OCI-LY3 (cell line): ENCODE data around the gene TUBB8.
"Not testable (repeated sequence)": the region's sequence is repeated elsewhere in the genome, so short reads cannot be mapped to it uniquely, and the experiment has no call there.

Experiments used
- H2AFZ ChIP-seq: fragments of 200-600, 300-600 bp; shearing (Covaris generic); 2 replicates; pipeline ENCODE4 v1.6.0; 2014; ENCODE audit warnings: antibody characterized with exemption, low read depth, low read length
- H3K27ac ChIP-seq: fragments of 200-600, 300-600 bp; sonication (generic); 2 replicates; pipeline ENCODE4 v1.5.1; 2014; ENCODE audit warnings: mild to moderate bottlenecking, low read length, moderate library complexity, mixed read lengths
- H3K27me3 ChIP-seq: fragments of 200-600, 300-600 bp; sonication (generic); 2 replicates; pipeline ENCODE4 v1.6.1; 2014; ENCODE audit warnings: low read depth, low read length, mixed read lengths
- H3K36me3 ChIP-seq: fragments of 200-600, 300-600 bp; sonication (generic); replicated peaks from 2 replicates; pipeline ENCODE3; 2014; ENCODE audit warnings: low read depth, low read length, mixed read lengths
- H3K4me1 ChIP-seq: fragments of 300-600, 200-600 bp; sonication (generic); 2 replicates; pipeline ENCODE4 v1.6.1; 2014; ENCODE audit warnings: low read length, mixed read lengths
- H3K4me2 ChIP-seq: fragments of 200-600, 300-600 bp; sonication (generic); 2 replicates; pipeline ENCODE4 v1.6.1; 2014; ENCODE audit warnings: low read length, mixed read lengths
- H3K4me3 ChIP-seq: fragments of 300-600, 200-600 bp; sonication (generic); 2 replicates; pipeline ENCODE4 v1.5.1; 2014; ENCODE audit warnings: antibody characterized with exemption, mild to moderate bottlenecking, low read length, moderate library complexity
- H3K79me2 ChIP-seq: fragments of 300-600, 200-600 bp; shearing (Covaris generic); 2 replicates; pipeline ENCODE4 v1.6.1; 2014; ENCODE audit warnings: mild to moderate bottlenecking, low read length, mixed read lengths
- H3K9ac ChIP-seq: fragments of 300-600, 200-600 bp; shearing (Covaris generic); 2 replicates; pipeline ENCODE4 v1.6.0; 2014; ENCODE audit warnings: mild to moderate bottlenecking, low read length, moderate library complexity
- H3K9me3 ChIP-seq: fragments of 200-600, 300-600 bp; shearing (Covaris generic); 2 replicates; pipeline ENCODE4 v1.6.1; 2014; ENCODE audit warnings: low read length, mixed read lengths; ENCODE audit not compliant: insufficient read depth
- H4K20me1 ChIP-seq: fragments of 200-600, 300-600 bp; sonication (generic); 2 replicates; pipeline ENCODE4 v1.6.1; 2016; ENCODE audit warnings: low read length, mixed read lengths; ENCODE audit not compliant: insufficient read depth
- CTCF ChIP-seq: fragments of 200-600, 300-600 bp; sonication (generic); IDR thresholded peaks from 2 replicates; pipeline ENCODE4 v1.5.1; 2014; ENCODE audit warnings: antibody characterized with exemption, low read length, low read depth
- EZH2phosphoT487 ChIP-seq: fragments of 200-600 bp; shearing (Covaris generic); IDR thresholded peaks from 2 replicates; pipeline ENCODE4 v1.6.1; 2018; ENCODE audit warnings: antibody characterized with exemption, mixed run types, low read depth

TUBB8 gene

GRCh38 chr10:78556-78955 is 29.5 kb upstream of the TUBB8 start:
- Histone ChIP-seq H3K4me3 (no peak overlapping the region), H3K9me3 (no peaks in the 10 kb centered on the region), H3K9ac (no peak overlapping the region), H3K27me3 (no peaks in the 10 kb centered on the region), H3K4me1 (no peaks in the 10 kb centered on the region), H3K27ac (no peak overlapping the region), H3K4me2 (no peak overlapping the region), H4K20me1 (no peaks in the 10 kb centered on the region), H3K36me3 (no peaks in the 10 kb centered on the region), H3K79me2 (no peaks in the 10 kb centered on the region), H2AFZ (no peak overlapping the region)
- TF ChIP-seq EZH2phosphoT487 (no peak), CTCF (no peak)

GRCh38 chr10:74266-74621 is 25.1 kb upstream of the TUBB8 start:
- H3K36me3 ChIP-seq, H3K9me3 ChIP-seq, H4K20me1 ChIP-seq, H3K79me2 ChIP-seq, H3K4me3 ChIP-seq, H3K27me3 ChIP-seq, H3K27ac ChIP-seq, H2AFZ ChIP-seq, H3K4me1 ChIP-seq, H3K9ac ChIP-seq, H3K4me2 ChIP-seq: not testable (repeated sequence)

GRCh38 chr10:73543-74265 is 24.6 kb upstream of the TUBB8 start:
- not testable (repeated sequence) for H4K20me1 ChIP-seq, H3K4me1 ChIP-seq, H3K9me3 ChIP-seq, H3K4me2 ChIP-seq, H3K79me2 ChIP-seq, H2AFZ ChIP-seq, H3K27me3 ChIP-seq, H3K27ac ChIP-seq, H3K9ac ChIP-seq, H3K4me3 ChIP-seq, H3K36me3 ChIP-seq

GRCh38 chr10:68156-68555 is 19.1 kb upstream of the TUBB8 start:
- H3K4me2 ChIP-seq, H3K79me2 ChIP-seq, H3K4me3 ChIP-seq, H3K27me3 ChIP-seq, H3K27ac ChIP-seq, H3K9me3 ChIP-seq, H3K36me3 ChIP-seq, H3K9ac ChIP-seq, H3K4me1 ChIP-seq, H4K20me1 ChIP-seq, H2AFZ ChIP-seq: not testable (repeated sequence)

- H3K4me3 ChIP-seq, H3K36me3 ChIP-seq, H3K27me3 ChIP-seq, H3K27ac ChIP-seq, H4K20me1 ChIP-seq, H3K9ac ChIP-seq, H3K4me1 ChIP-seq, H2AFZ ChIP-seq, H3K4me2 ChIP-seq, H3K9me3 ChIP-seq, H3K79me2 ChIP-seq: not testable (repeated sequence)
Observed at GRCh38 chr10:49926-50325, 830 bp upstream of the TUBB8 start.

GRCh38 chr10:47864-48263 is 1.2 kb downstream of the TUBB8 start:
- H3K36me3 ChIP-seq, H3K9me3 ChIP-seq, H3K4me2 ChIP-seq, H3K27me3 ChIP-seq, H2AFZ ChIP-seq, H3K79me2 ChIP-seq, H3K4me1 ChIP-seq, H3K9ac ChIP-seq, H4K20me1 ChIP-seq, H3K4me3 ChIP-seq, H3K27ac ChIP-seq: not testable (repeated sequence)

GRCh38 chr10:13315-13635 is 35.8 kb downstream of the TUBB8 start:
- not testable (repeated sequence) for H3K27me3 ChIP-seq, H3K4me1 ChIP-seq, H3K4me2 ChIP-seq, H3K36me3 ChIP-seq, H3K27ac ChIP-seq, H2AFZ ChIP-seq, H3K9me3 ChIP-seq, H3K79me2 ChIP-seq, H4K20me1 ChIP-seq, H3K9ac ChIP-seq, H3K4me3 ChIP-seq

- not testable (repeated sequence) for H2AFZ ChIP-seq, H3K9me3 ChIP-seq, H3K4me2 ChIP-seq, H3K36me3 ChIP-seq, H3K27ac ChIP-seq, H3K9ac ChIP-seq, H3K4me1 ChIP-seq, H3K27me3 ChIP-seq, H3K4me3 ChIP-seq, H4K20me1 ChIP-seq, H3K79me2 ChIP-seq
Observed at GRCh38 chr10:12444-13314, 36.4 kb downstream of the TUBB8 start.

GRCh38 chr10:11260-11659 is 37.8 kb downstream of the TUBB8 start:
- H3K9ac ChIP-seq, H3K79me2 ChIP-seq, H3K36me3 ChIP-seq, H3K9me3 ChIP-seq, H2AFZ ChIP-seq, H3K27ac ChIP-seq, H3K4me3 ChIP-seq, H3K4me2 ChIP-seq, H3K4me1 ChIP-seq, H3K27me3 ChIP-seq, H4K20me1 ChIP-seq: not testable (repeated sequence)
